HepG2 (cell line): ENCODE results near the gene PSMC3IP. TPM values are rescaled to one million over a fixed set of nuclear protein-coding genes. Genes with fewer than 3 reads are reported as not detected.

ENCODE experiments used
- AGO1 ChIP-seq: fragments of 200-400 bp; formaldehyde crosslinking; IDR thresholded peaks from 2 replicates; pipeline ENCODE4 v1.6.1; 2017; ENCODE audit warnings: mild to moderate bottlenecking, low read depth, low read length, moderate library complexity; ENCODE audit not compliant: poor library complexity, severe bottlenecking
- KDM2A ChIP-seq: sonication (generic); formaldehyde crosslinking; IDR thresholded peaks from 2 replicates; pipeline ENCODE4 v1.4.0; 2020; ENCODE audit warnings: low read depth, missing genetic modification reagents, borderline replicate concordance
- KLF12 ChIP-seq: sonication (generic); formaldehyde crosslinking; IDR thresholded peaks from 2 replicates; pipeline ENCODE4 v1.4.0; 2020; ENCODE audit warnings: missing genetic modification reagents, borderline replicate concordance
- MXI1 ChIP-seq: IDR thresholded peaks from 3 replicates; pipeline ENCODE4 v1.6.1; 2012; ENCODE audit warnings: low read depth, low read length, inconsistent platforms, borderline replicate concordance
- PHF21A ChIP-seq: sonication (generic); formaldehyde crosslinking; IDR thresholded peaks from 2 replicates; pipeline ENCODE4 v1.5.0; 2020; ENCODE audit warnings: mild to moderate bottlenecking, missing genetic modification reagents
- PITX1 ChIP-seq: sonication (generic); formaldehyde crosslinking; IDR thresholded peaks from 2 replicates; pipeline ENCODE4 v1.5.1; 2020; ENCODE audit warnings: mild to moderate bottlenecking, missing genetic modification reagents
- PRMT3 ChIP-seq: sonication (generic); formaldehyde crosslinking; IDR thresholded peaks from 2 replicates; pipeline ENCODE4 v1.8.1; 2022; ENCODE audit warnings: low read depth, mild to moderate bottlenecking, moderate library complexity, missing genetic modification reagents, borderline replicate concordance
- TAF15 ChIP-seq: fragments of 200-400 bp; formaldehyde crosslinking; IDR thresholded peaks from one replicate; pipeline ENCODE4 v1.6.1; 2018; ENCODE audit warnings: mild to moderate bottlenecking, low read depth, low read length; ENCODE audit not compliant: poor library complexity, severe bottlenecking
- TCF12 ChIP-seq, 2 experiments: fragments of 450-650 bp in 1 of 2; sonication (generic) in 1 of 2; formaldehyde crosslinking in 1 of 2; IDR thresholded peaks; 2 replicates each; pipeline versions ENCODE4 v1.6.1 to v1.8.0; 2017 to 2022; ENCODE audit warnings: antibody characterized with exemption in 1 of 2, mild to moderate bottlenecking in 1 of 2, missing genetic modification reagents in 1 of 2, moderate library complexity in 1 of 2
- ZNF251 ChIP-seq: sonication (generic); formaldehyde crosslinking; IDR thresholded peaks from 2 replicates; pipeline ENCODE4 v1.9.0; 2021; ENCODE audit warnings: mild to moderate bottlenecking, missing genetic modification reagents
- ZNF264 ChIP-seq: sonication (generic); formaldehyde crosslinking; IDR thresholded peaks from 2 replicates; pipeline ENCODE4 v1.4.0; 2020; ENCODE audit warnings: missing genetic modification reagents
- ZNF383 ChIP-seq: sonication (generic); formaldehyde crosslinking; IDR thresholded peaks from 2 replicates; pipeline ENCODE4 v1.4.0; 2020; ENCODE audit warnings: missing genetic modification reagents, mild to moderate bottlenecking, borderline replicate concordance
- ZNF556 ChIP-seq: sonication (generic); formaldehyde crosslinking; IDR thresholded peaks from 2 replicates; pipeline ENCODE4 v1.4.0; 2020; ENCODE audit warnings: mild to moderate bottlenecking, missing genetic modification reagents, borderline replicate concordance
- ZNF777 ChIP-seq: sonication (generic); formaldehyde crosslinking; IDR thresholded peaks from 2 replicates; pipeline ENCODE4 v1.4.0; 2020; ENCODE audit warnings: missing genetic modification reagents
- polyA plus RNA-seq, 8 experiments: library from polyadenylated mRNA; depleted of rRNA in 3 of 8; stranded (reverse) in 7 of 8; unstranded in 1 of 8; fragments of >200 nt; fragmentation: Illumina TruSeq in 4 of 8; extraction: Trizol in 4 of 8; gene quantifications; 2 replicates each; pipeline versions ENCODE4 v1.2.1 to v1.2.3, GENCODE V29; 2011 to 2016; ENCODE audit warnings: low read depth in 4 of 8, missing spikeins in 1 of 8, mixed read lengths in 1 of 8; ENCODE audit not compliant: insufficient read depth in 1 of 8
- total RNA-seq, 5 experiments: library from RNA; depleted of rRNA; stranded (reverse); fragments of >200 nt; fragmentation: Illumina TruSeq; extraction: Trizol; gene quantifications; 2 replicates each; pipeline ENCODE4 v1.2.3, GENCODE V29; 2016; ENCODE audit warnings: low read depth in 1 of 5
- TF ChIP-seq, protein P1 (sequence below): sonication (generic); formaldehyde crosslinking; IDR thresholded peaks from 2 replicates; pipeline ENCODE4 v1.9.0; 2021; ENCODE audit warnings: missing genetic modification reagents, borderline replicate concordance
- TF ChIP-seq, protein P2 (sequence below): sonication (generic); formaldehyde crosslinking; IDR thresholded peaks from 2 replicates; pipeline ENCODE4 v1.8.0; 2022; ENCODE audit warnings: missing genetic modification reagents, mild to moderate bottlenecking, borderline replicate concordance
- TF ChIP-seq, protein P3 (sequence below): sonication (generic); formaldehyde crosslinking; IDR thresholded peaks from 2 replicates; pipeline ENCODE4 v1.4.0; 2020; ENCODE audit warnings: mild to moderate bottlenecking, missing genetic modification reagents
- TF ChIP-seq, protein P4 (sequence below): sonication (generic); formaldehyde crosslinking; IDR thresholded peaks from 2 replicates; pipeline ENCODE4 v1.8.1; 2022; ENCODE audit warnings: low read depth, mild to moderate bottlenecking, missing genetic modification reagents

Gene PSMC3IP
- total and polyA plus RNA-seq, 2 of the 13 experiments (the other 11 are each of a cell fraction or from before 2014, with no cell fraction given), result 6.5 to 22.4 TPM

DNA sequence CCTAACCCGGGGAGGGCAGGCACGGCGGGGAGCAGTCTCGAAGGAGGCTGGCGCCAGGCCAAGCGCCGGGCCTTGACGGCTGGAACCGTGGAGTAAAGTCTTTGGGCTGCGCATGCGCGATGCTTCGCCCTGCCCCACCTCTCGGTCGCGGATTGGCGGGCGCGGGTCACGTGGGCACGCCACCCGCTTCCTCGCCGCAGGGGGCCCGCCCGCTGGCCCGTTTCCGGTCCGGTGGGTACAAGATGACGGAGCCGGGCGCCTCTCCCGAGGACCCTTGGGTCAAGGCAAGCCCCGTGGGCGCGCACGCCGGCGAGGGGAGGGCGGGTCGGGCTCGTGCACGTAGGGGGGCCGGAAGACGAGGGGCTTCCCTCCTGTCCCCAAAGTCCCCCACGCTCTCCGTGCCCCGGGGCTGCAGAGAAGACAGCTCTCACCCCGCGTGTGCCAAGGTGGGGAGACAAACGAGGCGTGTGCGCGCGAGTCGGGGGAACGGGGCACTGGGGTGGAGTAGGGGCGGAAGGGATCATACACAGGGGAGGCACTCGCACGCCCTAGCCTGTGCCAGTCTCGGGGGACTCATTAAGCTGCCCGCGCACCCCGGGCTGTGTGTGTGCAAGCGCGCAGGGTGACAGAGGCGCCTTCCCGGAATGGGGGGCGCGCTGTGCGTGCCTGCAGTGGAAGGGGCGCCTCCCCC, 10.5 kb downstream of the PSMC3IP start, which contains the start of gene MLX (continued):
- TF ChIP-seq, protein P1, sequence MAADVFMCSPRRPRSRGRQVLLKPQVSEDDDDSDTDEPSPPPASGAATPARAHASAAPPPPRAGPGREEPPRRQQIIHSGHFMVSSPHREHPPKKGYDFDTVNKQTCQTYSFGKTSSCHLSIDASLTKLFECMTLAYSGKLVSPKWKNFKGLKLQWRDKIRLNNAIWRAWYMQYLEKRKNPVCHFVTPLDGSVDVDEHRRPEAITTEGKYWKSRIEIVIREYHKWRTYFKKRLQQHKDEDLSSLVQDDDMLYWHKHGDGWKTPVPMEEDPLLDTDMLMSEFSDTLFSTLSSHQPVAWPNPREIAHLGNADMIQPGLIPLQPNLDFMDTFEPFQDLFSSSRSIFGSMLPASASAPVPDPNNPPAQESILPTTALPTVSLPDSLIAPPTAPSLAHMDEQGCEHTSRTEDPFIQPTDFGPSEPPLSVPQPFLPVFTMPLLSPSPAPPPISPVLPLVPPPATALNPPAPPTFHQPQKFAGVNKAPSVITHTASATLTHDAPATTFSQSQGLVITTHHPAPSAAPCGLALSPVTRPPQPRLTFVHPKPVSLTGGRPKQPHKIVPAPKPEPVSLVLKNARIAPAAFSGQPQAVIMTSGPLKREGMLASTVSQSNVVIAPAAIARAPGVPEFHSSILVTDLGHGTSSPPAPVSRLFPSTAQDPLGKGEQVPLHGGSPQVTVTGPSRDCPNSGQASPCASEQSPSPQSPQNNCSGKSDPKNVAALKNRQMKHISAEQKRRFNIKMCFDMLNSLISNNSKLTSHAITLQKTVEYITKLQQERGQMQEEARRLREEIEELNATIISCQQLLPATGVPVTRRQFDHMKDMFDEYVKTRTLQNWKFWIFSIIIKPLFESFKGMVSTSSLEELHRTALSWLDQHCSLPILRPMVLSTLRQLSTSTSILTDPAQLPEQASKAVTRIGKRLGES, result no peak; the same call in 1 of the 2 replicates
- TF ChIP-seq TCF12 (IDR thresholded peaks at IDR 0.05) (no peak), TCF12 (CRISPR knock-in tag; IDR thresholded peaks at IDR 0.05) (no peak), ZNF556 (peak; percentile 96), PRMT3 (CRISPR knock-in tag) (no peak), PITX1 (CRISPR knock-in tag) (peak; percentile 48), PHF21A (CRISPR knock-in tag) (peak; percentile 87), KLF12 (CRISPR knock-in tag) (peak; percentile 31; the same call in 1 of the 2 replicates), ZNF383 (0 out of 2 replicates have a peak, but pooled peaks have one; percentile 78), KDM2A (peak; percentile 100), ZNF264 (no peak), MXI1 (peak; percentile 72; the same call in 1 of the 3 replicates), ZNF777 (CRISPR knock-in tag) (peak; percentile 88), AGO1 (peak; percentile 94), TAF15 (peak; percentile 53), ZNF251 (CRISPR knock-in tag) (0 out of 2 replicates have a peak, but pooled peaks have one; percentile 42)
- TF ChIP-seq, protein P2, sequence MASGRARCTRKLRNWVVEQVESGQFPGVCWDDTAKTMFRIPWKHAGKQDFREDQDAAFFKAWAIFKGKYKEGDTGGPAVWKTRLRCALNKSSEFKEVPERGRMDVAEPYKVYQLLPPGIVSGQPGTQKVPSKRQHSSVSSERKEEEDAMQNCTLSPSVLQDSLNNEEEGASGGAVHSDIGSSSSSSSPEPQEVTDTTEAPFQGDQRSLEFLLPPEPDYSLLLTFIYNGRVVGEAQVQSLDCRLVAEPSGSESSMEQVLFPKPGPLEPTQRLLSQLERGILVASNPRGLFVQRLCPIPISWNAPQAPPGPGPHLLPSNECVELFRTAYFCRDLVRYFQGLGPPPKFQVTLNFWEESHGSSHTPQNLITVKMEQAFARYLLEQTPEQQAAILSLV (CRISPR knock-in tag), result peak; percentile 65; the same call in 1 of the 2 replicates
- TF ChIP-seq, protein P3, sequence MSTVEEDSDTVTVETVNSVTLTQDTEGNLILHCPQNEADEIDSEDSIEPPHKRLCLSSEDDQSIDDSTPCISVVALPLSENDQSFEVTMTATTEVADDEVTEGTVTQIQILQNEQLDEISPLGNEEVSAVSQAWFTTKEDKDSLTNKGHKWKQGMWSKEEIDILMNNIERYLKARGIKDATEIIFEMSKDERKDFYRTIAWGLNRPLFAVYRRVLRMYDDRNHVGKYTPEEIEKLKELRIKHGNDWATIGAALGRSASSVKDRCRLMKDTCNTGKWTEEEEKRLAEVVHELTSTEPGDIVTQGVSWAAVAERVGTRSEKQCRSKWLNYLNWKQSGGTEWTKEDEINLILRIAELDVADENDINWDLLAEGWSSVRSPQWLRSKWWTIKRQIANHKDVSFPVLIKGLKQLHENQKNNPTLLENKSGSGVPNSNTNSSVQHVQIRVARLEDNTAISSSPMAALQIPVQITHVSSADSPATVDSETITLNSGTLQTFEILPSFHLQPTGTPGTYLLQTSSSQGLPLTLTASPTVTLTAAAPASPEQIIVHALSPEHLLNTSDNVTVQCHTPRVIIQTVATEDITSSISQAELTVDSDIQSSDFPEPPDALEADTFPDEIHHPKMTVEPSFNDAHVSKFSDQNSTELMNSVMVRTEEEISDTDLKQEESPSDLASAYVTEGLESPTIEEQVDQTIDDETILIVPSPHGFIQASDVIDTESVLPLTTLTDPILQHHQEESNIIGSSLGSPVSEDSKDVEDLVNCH (CRISPR knock-in tag), result 0 out of 2 replicates have a peak, but pooled peaks have one; percentile 92
- TF ChIP-seq, protein P4, sequence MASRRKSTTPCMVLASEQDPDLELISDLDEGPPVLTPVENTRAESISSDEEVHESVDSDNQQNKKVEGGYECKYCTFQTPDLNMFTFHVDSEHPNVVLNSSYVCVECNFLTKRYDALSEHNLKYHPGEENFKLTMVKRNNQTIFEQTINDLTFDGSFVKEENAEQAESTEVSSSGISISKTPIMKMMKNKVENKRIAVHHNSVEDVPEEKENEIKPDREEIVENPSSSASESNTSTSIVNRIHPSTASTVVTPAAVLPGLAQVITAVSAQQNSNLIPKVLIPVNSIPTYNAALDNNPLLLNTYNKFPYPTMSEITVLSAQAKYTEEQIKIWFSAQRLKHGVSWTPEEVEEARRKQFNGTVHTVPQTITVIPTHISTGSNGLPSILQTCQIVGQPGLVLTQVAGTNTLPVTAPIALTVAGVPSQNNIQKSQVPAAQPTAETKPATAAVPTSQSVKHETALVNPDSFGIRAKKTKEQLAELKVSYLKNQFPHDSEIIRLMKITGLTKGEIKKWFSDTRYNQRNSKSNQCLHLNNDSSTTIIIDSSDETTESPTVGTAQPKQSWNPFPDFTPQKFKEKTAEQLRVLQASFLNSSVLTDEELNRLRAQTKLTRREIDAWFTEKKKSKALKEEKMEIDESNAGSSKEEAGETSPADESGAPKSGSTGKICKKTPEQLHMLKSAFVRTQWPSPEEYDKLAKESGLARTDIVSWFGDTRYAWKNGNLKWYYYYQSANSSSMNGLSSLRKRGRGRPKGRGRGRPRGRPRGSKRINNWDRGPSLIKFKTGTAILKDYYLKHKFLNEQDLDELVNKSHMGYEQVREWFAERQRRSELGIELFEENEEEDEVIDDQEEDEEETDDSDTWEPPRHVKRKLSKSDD (CRISPR knock-in tag), result no peak; the same call in none of the 2 replicates
